Medulla oblongata (tissue), 1 donor: ENCODE data around the gene PSMB3.
A peak's percentile ranks its signal among the peaks of the same experiment; 100 is the strongest.

Experiments used
- DNase-seq: peaks from one replicate; pipeline ENCODE4 v3.0.0-alpha.2; 2015; ENCODE audit errors: extremely low spot score

The PSMB3 gene

DNA sequence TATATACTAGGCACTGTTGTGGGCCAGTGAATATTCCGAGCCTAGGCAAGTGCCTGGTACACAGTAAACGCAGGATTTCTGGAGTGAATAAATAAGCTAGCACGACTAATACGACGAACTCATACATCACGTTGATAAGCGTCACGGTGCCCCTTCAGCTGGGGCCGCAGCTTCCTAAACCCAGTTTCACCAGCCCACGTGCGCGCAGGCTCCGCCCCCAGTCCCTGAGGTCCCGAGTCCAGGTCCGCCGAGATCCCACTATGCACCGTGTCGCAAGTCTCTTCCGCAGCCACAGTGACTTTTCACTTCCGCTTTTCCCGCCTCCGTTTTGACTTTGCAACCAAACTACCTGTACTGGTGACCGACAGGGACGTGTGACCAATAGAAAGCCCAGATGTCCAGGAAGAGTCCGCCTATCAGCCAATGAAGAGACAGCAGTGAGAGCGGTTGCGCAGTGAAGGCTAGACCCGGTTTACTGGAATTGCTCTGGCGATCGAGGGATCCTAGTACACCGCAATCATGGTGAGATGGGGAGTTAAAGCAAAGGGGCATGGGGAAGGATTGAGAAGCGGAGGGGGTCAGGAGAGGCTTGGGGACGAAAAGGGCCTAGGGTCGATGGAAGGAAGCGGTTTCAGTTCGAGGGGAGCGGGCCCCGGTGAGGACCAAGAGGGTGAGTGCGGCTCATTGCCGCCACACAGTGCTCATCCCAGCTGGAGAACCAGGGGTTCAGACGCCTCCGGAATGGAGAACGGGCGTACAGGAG is at the start of gene PSMB3:
TSS of gene PSMB3 (plus strand) at position 434 of the 763 bp plus-strand sequence. CDS start at position 520, 86 bp downstream.
- peak; percentile 100 for DNase-seq

DNA sequence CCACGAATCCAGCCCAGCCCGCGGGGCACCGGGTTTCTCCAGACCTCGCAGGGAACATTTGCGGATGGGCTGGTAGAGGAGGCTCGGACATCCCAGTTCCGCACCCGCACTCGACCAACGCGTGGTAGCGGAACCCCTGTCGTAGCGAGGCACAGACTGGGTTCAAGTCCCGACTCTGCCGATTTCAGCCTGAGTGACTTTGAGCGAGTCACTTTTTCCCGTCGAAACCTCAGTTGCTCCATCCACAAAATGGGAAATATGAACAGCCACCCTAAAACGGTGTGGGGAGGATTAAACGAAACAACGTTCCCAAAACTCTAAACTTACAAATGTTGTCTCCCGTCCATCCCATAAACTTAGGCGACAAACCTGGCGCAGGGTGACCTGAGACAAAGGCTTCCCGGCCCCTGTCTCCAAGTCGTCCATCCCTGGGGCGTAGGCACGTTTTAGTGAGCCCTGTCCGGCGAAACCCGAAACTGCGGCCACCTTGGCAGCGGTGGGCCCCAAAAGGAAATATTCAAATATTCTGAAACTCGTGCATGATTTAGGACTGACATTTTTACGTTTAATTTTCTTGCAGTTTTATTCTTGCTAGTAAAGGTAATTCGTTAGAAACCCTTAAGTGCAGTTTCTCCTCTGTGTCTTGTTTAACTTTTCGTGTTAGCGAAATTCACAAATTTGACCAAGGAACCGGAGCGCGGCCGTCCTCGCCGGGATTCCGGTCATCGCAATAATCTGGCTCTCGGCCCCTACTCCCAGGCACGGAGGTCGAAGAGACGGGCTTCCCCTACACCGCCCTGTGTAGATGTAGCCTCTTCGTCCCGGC is 49.4 kb upstream of the PSMB3 start:
- peak; percentile 25 for DNase-seq

DNA sequence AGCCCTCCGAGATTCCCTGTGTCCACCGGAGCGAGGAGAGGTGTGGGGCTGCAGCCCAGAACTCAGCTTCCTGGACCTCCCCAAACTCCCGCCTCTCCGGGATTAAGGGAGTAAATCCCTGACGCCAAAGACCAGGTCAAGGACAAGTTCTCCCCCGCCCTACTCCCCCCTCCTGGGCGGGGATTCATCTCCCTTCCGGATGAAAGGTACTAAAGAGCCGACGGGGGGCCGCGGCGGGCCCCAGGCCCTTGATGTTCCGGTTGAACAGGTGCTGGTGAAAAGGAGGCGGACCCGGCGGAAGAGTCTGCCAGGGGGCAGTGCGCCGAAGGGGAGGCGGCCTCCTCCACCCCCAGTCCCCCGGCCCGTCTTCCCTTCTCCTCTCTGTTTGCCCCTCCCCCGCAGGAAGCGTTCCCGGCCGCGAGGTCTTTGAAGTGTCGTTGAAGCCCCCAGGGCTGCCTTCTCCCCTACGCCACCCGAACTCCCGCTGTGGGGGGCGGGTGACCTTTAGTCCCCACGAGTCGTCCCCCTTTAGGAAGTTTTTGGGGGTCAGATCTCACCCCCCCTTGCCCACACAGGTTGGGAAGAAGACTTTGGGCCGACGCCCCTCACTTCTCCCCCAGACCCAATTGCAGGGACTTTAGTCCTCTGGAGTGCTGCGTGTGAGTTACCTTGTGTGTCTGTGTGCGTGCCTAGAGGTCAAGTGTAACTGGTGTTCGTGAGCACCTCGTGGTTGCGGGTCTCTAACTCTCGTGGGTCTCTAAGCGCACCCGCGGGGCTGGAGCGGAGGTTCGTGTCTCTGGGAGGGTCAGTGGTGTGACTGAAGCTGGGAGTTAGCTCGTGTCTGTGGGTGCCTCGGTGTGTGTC is 48.6 kb upstream of the PSMB3 start:
- DNase-seq = peak; percentile 46

DNA sequence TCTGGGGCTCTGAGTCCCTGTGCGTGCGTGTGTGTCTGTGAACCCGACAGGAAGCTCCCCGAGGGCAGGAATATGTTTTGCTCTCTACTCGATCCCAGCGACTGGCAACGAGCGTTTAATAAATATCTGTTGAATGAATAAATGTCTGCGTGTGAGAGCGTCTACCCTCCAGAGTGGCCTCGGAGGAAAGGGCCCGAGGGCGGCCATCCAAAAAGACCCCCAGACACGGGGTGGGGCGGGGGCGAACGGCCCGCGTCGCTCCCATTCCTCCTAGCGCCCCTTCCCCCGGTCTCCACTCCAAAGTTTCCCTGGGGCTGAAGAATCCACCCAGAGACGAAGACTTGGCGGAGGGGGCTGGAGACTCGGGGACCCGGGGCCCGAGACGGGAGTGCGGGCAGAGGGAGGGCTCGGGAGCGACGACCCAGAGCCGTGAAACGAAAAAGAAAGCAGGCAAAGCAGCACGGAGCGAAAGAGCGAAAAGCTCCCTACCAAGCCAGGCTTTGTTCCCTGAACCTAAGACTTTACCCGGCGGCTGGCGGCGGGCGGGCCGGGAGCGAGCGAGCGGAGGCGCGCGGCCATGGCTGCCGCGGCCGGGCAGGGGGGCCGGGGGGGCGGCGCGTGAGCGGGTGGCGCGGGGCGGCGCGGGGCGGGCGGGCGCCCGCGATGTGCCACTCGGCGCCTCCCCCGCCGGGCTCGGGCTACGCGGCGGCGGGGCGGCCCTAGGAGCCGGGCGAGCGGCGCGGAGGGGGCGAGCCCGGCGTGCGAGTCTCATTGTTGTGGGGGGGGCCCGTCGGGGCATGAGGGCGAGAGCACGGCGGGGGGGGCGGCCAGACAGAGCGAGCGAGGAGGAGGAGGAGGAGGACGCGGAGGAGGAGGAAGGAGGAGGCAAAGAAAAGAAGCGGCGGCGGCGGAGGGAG is 47.7 kb upstream of the PSMB3 start, which contains the start of gene MLLT6:
TSS of gene MLLT6 (plus strand) at position 668 of the 917 bp plus-strand sequence. CDS start 360 bp downstream, outside the sequence.
- DNase-seq = peak; percentile 87

DNA sequence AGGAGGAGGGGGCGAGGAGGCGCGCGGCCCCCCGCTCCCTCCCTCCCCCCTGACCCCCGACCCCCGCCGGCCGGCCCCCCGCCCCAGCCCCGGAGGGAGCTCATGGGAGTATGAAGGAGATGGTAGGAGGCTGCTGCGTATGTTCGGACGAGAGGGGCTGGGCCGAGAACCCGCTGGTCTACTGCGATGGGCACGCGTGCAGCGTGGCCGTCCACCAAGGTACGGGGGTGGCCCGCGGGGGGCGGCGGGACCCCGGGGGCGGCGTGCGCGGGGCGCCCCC is 47.1 kb upstream of the PSMB3 start:
- DNase-seq = no peak

DNA sequence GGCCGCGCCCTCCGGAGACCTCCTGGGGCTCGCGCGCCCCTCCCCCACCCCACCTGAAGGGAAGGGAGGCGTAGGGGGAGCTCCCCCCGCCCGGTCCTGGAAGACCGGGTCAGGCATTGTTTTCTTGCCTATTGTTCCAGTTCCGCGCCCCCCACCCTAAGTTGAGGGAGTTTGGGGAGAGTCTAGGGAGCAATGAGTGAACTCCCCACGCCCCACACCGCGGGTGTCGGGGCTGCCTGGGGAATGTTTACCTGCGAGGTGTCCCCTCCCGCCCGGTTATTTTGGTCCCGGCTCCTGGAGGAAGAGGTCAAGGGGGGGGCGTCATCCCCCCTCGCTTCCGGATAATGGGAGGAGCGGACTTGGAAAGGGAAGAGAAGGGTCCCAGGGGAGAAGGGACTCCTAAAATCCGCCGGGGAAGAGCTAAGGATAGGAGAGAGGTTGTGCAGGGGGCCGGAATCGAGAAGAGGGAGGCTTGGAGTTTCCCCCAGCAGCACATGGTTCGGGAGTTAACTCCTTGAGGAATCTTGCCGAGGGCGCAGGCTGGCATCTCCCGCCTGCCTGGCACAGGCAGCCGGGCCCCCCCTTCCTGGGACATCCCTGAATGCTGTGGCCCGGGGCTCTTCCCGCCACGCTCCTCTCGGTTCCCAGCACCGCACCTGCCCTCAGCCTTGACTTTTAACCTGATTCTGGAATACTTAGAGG is 46.6 kb upstream of the PSMB3 start:
- DNase-seq = peak; percentile 47

DNA sequence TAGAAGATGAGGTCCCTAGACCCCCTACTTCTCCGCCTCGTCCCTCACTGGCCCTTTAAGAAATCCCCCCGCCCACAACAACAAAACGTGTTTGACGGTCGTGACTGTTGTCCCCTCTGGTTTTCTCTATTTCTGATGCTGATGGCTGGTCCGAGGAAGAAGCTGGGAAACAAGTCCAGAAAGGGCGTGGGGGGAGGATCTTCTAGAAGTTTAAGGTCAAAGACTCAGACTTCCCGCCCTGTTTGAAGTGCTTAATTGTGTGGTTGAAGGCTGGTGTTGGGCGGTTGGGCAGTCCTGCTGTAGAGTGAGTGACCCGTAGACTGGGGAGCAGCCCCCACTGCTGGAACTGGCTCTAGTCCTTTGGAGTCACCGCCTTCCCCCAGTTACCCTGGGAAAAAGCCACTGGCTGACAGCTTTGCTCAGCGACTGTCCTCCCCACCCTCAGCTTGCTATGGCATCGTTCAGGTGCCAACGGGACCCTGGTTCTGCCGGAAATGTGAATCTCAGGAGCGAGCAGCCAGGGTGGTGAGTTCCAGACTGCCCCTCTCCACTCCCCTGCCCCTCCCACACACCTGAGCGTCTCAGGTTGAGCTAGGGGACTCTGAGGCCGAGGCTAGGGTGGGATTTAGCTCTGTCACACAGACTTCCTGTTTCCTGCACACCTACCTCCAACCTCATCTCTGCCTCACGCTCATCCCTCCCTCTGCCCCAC is 45.9 kb upstream of the PSMB3 start:
- DNase-seq = peak; percentile 44

DNA sequence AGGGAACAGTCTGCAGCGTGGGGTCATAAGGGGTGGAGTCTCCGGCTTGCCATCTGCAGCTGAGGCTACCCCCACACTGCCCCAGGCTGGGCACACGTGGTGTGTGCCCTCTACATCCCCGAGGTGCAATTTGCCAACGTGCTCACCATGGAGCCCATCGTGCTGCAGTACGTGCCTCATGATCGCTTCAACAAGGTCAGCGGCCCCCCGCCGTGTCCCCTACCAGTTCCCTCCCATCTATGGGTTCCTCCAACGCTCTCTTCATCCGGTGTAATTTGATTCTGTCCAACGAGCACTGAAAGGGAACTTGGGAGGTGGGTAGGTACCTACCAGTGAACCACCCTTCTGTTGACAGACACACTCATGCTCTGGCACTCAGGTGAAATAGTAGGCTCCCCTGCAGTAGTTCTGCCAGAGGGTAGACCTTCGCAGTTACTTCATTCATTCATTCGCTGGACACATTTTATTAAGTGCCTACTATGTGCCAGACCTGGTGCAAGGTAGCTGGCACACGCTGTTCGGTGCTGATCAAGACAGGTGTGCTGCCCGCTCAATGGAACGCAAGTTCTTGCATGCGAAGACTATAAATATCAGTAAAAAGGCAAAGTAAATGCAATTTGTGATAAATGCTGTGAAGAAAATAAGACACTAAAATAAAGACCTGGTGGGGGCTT is 44.7 kb upstream of the PSMB3 start:
- no peak for DNase-seq

DNA sequence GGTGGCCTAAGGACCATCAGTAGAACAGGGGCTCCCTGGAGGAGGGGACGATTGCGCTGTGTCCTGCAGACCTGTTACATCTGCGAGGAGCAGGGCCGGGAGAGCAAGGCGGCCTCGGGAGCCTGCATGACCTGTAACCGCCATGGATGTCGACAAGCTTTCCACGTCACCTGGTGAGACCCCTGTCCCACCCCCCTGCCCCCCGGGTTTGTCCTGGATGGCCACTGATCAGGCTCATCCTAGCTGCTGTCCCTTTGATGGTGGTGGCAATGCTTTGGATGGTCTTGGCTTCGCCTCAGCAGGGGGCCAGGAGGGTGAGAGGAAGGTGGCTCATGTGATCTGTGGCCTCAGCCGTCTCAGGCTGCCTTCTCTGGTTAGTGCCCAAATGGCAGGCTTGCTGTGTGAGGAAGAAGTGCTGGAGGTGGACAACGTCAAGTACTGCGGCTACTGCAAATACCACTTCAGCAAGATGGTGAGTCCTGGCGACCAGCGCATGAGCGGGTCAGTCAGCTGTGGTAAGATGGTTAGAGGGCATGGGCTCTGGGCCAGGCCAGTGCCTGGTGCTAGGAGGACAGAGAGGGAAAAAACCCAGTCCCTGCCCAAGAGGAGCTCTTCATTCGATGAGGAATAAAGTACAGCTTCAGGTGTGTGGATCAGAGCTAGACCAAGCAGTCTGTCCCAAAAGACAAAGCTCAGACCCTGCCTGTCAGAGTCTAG is 43.3 kb upstream of the PSMB3 start:
- no peak for DNase-seq

DNA sequence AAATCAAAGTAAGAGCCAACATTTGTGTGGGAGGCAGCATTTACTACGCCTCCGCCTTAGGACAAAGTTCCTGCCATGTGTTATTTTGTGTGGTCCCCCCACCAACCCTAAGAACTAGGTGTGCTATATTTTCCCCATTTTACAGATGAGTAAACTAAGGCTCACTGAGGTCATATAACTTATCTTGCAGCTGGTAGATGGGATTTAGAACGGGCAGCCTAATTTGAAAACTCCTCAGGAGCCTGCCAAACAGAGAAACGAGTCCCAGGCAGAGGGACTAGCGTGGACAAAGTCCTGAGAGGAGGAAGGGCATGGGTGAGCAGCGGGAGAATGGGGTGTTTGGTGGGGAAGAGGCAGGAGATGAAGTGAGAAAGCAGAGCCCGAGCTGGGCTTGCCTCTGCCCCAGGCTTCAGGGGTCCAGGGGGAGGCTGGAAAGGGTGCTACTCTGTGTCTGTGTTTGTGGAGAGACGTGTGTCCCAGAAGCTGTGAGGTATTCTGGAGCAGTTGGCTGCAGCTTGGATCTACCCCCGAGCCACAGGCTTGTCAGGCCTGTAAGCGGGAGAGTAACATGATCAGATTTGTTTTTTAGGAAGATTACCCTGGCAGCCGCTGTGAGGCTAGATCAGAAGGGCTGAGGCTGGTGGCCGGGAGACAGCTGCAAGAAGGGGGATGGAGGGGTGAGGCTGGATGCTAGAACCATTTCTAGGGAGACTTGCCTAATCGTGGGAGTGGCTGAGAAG is 42.5 kb upstream of the PSMB3 start:
- DNase-seq = no peak

DNA sequence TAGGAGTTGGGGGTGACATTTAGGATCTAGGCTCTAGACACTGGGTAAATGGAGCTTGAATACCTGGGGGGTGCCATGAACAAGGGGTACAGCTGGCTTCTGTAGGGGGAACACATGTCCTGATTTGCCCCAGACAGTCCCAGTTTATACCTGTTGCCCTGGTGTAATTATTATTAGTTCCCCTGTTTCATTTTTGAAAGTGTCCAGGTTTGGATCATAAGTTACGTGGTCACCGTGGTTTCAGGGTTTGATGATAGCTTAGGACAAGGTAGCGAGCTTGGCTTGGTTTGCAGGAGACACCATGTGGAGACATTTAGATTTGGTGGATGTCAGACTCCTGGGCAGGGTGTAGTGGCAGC is 42.0 kb upstream of the PSMB3 start:
- no peak for DNase-seq

DNA sequence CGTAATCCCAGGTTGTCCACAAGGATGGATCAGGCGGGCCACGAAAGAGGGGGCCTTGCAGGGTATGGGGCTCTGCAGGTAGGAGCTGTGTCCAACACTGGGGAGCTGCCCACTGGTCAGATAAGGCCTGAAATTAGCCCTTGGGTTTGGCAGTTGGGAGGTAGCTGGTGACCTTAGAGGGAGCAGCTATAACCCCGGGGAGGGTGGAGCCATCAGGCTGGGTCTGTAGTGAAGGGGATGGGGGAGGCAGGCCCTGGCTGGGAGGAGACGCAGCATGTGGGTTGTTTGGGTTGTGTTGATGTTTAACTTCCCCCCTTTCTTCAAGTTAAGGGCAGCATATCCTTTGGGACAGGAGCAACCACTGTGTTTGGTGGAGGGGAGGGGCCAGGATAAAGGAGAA is 41.6 kb upstream of the PSMB3 start:
- no peak for DNase-seq

DNA sequence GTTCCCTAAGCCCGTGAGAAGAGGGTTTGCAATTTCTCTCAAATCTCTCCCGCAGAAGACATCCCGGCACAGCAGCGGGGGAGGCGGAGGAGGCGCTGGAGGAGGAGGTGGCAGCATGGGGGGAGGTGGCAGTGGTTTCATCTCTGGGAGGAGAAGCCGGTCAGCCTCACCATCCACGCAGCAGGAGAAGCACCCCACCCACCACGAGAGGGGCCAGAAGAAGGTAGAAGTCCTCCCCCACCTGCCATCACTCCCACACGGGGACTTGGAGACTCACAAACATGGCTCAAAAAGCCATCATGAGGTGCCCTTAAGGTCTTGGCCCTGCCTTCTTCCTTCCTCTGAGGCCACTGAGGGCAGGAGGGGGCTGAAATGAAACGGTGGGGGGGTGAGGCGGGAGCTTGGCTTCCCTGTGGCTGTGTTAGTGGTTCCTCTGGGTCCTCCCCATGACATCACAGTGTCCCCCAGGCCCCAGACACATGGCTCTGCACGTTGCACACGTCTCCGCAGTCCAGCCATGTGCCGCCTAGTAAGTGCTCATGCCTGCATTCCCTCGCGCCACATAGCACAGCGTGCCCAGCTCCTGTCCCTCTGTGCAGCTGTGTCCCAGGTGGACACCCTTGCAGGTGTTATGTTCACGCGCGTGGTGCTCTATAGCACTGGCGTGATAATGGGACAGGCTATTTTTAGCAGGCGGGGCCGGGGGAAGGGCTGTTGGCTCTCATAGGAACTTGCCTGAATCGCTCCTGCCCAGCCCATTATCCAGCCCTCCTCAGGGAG is 40.6 kb upstream of the PSMB3 start:
- DNase-seq = no peak

DNA sequence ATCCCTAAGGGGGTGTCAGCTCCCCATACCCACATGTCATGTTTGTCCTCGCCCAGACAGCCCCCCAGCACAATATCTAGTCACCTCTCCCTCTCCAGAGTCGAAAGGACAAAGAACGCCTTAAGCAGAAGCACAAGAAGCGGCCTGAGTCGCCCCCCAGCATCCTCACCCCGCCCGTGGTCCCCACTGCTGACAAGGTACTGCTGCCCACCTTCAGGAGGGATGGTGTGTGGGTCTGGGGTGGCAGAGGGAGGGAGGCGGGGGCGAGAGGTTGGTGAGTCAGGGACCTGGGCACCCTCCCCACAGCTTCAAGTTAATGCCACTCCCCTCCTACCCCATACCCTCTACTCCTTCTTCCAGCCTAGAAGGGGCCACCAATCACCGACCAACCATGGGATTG is 39.9 kb upstream of the PSMB3 start:
- no peak for DNase-seq

DNA sequence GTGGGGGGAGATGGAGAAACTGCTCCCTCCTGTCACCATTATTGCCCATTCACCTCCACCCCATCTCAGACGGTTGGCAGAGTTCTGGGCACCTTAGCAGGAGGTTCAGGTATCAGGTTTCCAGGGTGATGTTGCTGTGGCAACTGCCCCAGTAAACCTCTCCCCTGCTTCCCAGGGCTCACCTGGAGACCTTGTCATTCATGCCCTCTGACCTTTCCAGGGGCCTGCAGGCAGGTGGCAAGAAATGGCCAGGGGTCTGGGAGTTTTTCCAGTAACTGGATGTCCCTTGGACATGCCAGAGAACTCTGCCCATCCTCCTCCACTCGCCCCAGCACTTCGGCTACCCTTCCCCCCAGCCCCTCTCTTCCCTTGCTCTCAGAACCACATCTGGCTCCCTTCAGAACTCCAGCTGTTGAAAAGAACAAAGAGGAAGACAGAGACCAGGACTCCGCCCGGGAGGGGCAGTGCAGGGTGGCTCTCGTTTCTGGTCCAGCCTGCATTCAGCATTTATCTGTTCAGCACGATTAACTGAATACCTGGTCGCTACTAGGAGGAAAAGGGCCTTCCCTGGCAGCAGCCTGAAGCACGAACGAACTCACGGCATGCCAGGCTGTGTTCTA is 39.0 kb upstream of the PSMB3 start:
- no peak for DNase-seq

DNA sequence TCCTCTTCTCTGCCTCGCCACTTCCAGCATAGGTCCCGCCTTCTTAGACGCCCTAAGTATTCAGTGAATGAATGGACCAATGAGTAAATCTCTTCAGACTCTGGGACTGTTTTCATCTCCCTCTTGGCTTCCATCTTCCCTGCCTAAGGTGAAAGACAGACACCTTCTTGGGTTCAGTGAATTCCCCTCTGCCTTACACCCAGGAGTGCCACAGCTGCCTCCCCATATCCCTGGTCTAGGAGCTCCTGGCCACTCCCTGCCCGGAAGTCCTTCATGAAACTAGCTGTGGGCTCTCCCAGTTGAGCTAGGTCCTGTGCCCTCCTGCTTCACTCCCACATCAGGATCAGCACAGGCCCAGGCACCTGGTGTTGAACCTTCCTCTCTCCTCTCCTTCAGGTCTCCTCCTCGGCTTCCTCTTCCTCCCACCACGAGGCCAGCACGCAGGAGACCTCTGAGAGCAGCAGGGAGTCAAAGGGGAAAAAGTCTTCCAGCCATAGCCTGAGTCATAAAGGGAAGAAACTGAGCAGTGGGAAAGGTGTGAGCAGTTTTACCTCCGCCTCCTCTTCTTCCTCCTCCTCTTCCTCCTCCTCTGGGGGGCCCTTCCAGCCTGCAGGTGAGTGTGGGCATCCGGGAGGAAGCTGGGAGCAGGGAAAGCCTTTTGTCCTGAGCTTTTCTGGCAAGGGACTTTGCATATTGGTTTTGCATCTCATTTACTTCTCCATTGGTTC is 37.2 kb upstream of the PSMB3 start:
- DNase-seq = no peak
